GM19395 (cell line): Measurements from ENCODE around the gene CA5A.
"Not testable (repeated sequence)": the region's sequence is repeated elsewhere in the genome, so short reads cannot be mapped to it uniquely, and the experiment has no call there.

ENCODE experiments used
- ATAC-seq: cut with Tn5 transposase; IDR thresholded peaks from one replicate; pipeline ENCODE4 v1.9.1; 2021; ENCODE audit warnings: mild to moderate bottlenecking, moderate library complexity; ENCODE audit not compliant: unreplicated experiment

The CA5A gene

DNA sequence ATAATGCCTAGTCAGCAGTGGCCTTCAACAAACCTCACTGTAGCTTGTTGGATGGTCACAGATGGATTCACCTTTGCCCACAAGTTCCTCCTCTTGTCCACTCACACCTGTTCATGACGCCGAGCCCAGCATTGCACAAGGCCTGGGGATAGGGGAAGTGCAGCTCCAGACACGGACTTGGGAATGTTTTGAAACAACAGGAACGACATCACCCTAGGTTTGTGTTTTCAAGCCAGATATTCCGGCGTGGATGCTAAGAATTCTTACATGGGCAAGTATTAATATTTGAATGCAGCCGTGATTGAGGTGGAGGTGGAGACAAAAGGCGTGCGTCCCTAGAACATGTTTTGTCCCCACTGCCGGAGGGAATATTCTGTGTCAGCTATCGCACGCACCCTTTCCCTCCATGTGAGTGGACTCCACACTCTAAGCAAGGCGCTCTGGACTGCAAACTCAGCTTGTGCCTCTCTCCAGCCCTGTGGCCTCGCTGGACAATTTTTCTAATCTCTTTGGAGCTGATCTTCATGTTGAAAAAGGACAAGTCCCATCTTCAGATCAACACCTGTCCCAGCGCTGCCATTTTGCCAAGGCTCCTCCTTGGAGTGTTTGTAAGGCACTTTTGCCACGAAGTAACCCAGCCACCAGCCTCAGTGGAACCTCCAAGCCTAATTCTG is 12.9 kb upstream of the CA5A start:
- no peak for ATAC-seq

DNA sequence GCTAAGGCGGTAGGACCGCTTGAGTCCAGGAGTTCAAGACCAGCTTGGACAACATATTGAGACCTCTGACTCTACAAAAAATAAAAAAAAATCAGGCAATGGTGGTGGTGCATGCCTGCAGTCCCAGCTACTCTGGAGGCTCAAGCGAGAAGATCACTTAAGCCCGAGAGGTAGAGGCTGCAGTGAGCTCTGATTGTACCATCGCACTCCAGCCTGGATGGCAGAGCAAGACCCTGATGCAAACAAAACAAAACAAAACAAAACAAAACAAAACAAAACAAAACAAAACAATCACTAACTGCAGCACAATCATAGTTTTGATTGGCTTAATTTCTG is 12.4 kb upstream of the CA5A start:
- ATAC-seq: no peak

DNA sequence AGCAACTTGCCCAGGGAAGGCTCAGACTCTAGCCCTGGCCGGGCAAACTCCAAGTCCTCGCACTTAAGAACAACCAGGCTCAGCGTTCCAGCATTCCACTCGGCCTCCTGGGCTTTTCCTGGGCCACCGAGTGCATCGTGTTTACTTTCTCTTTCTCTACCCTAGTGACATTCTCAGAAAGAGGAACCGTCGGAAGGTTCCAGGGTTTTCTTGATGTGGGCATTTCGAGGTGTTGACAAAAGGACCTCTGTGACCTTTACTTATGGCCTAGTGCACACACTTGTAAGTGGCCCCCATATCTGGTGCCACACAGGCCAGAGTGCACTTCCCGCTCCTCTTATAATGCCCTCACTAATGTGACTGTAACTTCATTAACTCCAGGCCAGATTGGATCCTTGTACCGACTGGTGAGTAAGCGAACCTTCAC is 11.8 kb upstream of the CA5A start:
- no peak for ATAC-seq

DNA sequence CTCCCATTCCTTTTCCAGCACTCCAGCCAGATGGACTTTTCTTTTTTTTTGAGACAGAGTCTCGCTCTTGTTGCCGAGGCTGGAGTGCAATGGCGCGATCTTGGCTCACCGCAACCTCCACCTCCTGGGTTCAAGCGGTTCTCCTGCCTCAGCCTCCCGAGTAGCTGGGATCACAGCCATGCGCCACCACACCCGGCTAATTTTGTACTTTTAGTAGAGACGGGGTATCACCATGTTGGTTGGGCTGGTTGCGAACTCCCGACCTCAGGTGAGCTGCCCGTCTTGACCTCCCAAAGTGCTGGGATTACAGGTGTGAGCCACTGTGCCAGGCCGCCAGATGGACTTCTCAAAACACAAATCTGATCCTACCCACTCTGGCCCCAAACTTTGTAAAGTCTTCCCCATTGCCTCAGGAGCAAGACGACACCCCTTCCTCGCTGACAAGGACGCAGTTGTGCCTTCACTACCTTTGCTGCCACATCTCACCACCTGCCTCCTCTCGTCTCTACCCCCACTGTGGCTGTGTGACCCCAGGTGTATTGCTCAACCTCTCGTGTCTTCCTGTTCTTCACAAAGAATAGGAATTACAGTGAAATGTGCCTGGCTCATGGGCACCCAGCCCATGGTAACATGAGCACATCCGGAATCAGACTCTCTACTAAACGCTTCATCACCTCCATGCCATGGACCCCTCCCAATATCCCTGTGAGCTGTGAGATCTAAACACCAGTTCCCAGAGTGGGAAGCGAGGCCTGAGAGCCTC is 11.2 kb upstream of the CA5A start:
- ATAC-seq: no peak

DNA sequence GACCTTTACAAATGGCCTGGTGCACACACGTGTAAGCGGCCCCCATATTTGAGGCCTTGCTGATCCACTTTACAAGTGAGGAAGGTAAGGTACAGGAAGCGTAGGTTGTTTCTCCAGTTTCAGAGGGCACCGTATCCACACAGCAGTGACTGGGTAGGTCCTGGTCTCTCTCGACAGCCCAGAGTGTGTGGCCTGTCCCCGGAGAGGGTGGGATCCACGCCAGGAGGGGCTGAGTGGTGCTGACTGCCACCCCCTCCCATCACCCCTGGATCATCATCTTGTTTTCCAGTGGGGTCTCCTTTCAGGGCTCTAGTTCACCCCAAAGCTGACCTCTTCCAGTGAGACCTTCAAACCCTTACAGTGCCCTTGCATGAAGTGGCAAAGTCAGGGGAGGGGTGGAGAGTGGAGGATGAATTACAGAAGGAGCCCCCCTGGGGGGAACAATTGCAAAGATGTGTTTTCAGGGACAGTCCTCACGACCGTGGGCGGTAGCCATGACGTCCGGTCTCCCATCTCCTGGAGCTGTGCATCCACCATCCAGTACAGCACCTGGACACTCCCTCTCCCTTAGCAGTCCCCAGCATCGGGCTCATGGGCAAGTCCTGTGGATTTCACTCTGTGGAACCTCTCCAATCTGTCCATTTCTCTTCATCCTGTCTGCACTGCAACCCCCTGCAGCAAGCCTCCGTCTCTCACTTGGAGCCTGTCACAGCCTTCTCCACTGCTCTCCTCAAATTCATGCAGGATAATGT is 10.4 kb upstream of the CA5A start:
- ATAC-seq: no peak

DNA sequence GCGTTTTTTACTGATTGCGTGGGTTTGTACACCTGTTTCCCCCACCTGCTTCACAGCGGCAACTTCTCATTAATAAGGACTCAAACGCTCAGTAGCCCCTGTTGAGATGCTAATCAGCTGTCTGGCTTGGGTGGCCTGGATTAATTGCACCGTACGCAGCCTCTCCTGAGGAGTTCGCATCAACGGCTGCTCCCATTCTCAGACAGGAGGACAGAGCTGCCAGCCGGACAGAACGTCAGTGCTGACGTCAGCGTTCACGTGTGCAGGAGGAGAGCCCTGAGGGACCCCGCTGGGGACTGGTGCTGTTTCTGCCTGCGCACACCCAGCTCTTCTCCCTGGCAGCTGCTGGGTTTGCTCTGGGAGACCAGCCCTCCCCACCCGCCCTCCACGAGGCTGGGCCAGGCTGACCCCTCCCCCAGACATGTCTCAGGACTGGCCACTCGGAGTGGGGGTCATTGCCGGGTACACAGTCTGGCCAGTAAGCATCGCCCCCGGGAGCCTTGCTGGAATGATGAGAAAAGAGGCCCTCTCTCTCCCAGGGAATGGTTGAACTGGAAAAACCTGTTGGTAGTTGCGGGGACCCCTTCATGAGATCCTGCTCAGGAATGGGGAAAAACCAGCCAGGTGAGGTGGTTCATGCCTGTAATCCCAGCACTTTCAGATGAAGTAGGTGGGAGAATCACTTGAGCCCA is 9.2 kb upstream of the CA5A start:
- no peak for ATAC-seq

DNA sequence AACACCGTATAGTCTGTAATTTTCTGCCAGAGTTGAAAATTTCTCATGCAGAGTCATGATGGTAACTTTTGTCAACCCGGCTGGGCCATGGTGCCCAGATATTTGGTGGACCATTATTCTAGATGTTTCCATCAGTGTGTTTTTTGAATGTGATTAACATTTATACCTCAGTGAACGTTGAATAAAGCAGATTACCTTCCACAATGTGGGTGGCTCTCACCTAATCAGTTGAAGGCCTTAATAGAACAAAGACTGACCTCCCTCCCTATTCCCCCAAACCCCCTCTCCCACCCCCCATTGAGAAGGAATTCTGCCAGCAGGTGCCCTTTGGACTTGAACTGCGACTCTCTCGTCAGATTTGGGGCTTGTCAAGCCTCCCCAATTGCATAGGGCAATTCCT is 6.4 kb upstream of the CA5A start:
- no peak for ATAC-seq

DNA sequence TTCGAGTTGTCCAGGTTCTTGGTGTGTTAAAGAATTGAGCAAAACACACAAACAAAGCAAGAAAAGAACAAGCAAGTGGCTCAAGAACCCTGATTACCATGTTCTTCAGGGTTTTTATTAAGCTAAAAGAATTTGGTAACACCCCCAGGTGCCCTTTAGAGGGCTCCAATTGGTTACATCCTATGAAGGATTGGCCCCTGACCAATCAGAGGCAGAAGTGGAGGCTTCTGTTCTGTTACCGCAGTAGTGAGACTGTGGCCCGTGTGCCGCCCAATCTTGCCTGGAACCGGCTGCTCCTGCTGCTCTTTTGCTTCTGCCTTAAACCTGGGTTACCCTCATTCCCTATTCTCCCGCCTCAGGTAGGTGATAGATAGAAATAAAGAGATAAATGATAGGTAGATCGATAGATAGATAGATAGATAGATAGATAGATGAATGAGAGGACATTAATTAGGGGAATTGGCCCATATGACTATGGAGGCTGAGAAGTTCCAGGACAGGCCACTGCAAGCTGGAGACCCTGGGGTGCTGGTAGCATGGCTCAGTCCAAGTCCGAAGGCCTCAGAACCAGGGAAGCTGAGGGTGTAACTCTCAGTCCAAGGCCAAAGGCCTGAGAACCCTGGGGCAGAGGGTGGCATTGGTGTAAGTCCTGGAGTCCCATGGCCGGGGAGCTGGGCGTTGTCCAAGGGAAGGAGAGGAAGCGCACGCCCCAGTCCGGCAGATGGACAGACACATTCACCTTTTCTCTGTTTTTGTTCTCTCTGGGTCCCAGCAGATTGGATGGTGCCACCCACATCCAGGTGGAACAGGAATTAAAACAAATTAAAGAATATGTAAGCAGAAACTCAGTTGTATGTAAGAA is 3.5 kb upstream of the CA5A start:
- ATAC-seq: no peak

DNA sequence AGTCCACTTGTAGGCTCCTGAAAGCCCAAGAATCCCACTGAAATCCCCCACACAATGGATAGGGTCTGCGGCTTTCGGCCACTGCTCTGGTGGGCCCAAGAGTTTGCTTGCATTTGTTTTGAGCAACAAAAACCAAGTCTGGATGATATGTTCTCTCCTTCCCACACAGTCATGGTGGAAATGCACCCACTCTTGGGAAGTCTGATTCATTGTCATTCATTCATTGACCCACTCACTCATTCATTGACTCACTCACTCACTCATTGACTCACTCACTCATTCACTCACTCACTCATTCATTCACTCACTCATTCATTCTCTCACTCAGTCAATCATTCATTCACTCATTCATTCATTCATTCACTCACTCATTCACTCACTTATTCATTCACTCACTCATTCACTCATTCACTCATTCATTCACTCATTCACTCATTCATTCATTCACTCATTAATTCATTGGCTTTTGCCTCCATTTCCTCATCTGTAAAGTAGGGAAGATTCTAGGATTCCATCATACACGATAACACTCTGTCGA is 2.2 kb upstream of the CA5A start:
- ATAC-seq: no peak

DNA sequence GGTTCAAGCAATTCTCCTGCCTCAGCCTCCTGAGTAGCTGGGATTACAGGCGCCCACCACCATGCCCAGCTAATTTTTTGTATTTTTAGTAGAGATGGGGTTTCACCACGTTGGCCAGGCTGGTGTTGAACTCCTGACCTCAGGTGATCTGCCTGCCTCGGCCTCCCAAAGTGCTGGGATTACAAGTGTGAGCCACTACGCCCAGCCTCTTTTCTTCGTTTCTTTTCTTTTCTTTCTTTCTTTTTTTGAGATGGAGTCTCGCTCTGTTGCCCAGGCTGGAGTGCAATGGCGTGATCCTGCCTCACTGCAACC is 858 bp upstream of the CA5A start:
- not testable (repeated sequence) for ATAC-seq

DNA sequence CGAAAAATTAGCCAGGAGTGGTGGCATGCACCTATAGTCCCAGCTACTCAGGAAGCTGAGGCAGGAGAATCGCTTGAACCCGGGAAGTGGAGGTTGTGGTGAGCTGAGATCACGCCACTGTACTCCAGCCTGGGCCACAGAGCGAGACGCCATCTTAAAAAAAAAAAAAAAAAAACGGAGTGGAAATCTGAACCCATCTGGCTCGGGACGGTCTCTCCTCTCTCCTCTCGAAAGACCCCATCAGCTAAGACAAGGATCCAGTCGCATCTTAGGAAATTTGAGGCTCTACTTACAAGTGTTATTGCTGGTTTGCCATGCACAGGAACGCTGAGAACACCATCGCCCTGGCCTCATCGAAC is 334 bp downstream of the CA5A start:
- ATAC-seq: not testable (repeated sequence)

DNA sequence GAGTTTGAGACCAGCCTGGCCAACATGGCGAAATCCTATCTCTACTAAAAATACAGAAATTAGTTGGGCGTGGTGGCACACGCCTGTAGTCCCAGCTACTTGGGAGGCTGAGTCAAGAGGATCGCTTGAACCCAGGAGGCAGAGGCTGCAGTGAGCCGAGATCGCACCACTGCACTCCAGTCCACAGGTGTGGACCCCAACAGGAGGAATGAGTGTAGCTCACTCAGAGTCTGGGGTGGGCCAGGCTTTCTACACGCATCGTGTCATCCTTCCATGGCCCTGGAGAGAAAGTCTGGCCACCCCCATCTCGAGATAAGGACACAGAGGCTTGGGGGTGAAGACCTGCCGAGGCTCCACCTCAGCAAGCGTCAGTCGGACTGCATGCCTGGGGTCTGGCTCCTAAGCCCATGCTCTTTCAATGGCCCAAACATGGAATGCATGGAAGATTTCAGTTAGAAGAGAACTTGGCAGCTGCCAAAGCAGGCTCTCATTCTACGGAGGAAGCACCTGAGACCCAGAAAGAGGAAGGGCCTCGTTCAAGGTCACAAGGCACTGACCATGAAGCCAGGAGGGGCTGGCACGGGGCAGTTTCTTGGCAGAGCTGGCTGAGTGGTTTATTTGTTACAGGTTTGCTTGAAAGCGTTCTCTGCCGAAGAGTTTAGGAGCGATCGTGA is 1.4 kb downstream of the CA5A start:
- not testable (repeated sequence) for ATAC-seq

DNA sequence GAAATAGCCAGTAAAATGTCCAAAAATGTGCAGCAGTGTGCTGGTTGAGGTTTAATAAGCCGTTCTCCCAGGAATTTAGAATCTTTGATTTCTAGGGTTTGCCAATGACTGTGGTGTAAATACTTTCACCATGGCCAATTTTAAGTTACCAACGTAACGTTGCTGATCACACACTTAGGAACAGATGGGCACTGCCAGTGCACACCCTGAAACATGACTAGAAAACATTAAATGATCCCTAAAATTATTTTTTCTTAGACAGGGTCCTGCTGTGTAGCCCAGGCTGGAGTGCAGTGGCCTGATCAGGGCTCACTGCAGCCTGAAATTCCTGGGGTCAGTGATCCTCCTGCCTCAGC is 3.2 kb downstream of the CA5A start:
- ATAC-seq: no peak

DNA sequence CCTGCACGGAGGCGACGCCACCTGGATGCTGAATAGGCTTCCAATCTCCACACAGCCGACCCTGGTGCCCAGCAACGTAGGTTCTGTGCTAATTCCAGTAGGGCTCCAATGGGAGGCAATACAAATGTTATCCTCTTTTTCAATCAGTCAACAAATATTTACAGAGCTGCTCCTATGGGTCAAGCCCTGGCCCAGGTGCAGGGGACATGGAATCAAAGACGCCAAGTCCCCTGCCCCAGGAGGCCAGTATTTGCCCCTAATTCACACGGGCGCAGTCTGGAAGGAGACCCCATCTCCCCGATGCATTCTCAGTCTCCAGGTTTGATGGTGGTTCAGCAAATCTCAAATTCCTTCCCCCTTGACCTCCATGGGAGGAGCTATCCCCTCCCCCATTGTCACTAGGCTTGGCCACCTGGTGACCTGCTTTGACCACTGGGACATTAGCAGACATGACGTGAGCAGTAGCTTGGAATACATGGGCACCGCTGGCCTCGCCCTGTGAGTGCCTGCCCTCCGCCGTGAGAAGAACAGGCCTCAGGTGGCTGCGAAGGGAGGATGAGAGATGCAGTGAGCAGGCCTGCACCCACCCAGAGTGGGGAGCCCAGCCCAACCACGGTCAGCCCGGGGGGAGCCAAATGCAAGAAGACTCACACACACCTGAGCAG is 3.7 kb downstream of the CA5A start:
- ATAC-seq: not testable (repeated sequence)

DNA sequence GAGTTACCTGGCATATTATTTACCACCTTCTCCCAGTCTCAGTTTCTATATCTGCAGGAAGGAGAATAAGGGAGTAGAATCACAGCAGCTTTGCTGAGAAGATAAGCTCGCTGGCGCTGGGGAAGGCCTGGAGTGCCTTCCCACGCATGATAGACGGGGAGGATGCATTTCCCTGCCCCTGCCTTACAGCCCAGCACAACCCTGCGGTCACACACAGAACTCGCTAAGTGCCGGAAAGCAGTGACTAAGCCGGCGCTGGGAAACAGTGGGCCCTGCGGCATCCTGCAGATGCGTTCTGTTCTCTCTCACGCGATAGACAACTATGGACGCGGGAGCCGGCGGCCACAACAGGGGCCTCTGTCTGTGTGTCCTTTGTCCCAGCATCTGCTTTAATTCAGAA is 4.8 kb downstream of the CA5A start:
- no peak for ATAC-seq

DNA sequence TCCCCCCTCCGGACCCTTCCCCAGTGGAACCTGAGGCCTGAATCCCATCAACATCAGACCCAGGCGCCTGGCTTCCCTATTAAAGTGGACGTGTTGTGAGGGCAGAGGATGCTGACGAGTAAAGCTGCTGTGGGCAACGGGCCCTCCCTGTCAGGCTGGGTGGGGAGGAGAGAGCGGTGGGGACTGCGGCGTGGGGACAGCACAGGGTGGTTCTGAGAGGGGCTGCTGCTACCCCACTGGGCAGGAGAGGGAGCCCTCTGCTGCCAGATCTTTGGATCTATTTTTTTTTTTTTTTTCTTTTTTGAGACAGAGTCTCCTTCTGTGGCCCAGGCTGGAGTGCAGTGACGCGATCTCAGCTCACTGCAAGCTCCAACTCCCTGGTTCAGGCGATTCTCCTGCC is 5.9 kb downstream of the CA5A start:
- no peak for ATAC-seq

DNA sequence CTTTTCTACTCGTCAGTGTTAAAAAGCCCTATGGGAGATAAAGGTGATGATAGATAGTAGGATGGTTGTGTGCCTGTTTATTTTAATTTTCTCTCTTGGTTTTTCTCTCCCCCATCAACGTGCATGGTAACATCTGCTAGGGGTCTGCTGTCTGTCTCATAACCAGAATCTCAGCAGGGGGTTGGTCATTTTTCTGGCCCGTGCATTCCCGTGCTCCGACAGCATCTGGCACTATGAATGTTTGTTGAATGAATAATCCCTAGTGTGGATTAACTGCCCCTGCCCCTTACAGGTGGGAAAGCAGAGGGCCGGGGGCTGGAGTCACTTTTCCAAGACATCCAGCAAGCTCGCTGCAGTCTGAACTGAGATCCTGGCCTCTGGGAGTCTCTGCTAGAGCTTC is 6.3 kb downstream of the CA5A start:
- ATAC-seq: no peak

DNA sequence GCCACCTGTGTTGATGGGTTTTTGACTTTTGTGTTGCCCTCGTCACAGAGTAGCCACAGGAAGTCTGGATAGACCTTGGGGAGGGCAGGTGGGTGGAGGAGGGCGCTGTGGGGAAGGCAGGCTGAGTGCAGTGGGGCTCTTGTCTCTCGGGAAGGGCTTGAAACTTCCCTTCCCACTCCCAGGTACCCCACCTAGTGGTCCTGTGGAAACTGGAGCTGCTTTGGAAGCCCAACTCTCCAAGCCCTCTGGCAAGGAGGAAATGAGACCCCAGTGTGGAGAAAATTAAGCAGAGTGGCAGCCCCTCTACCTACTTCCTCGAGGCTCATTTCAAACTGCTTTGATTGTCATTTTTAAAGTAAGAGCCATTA is 9.2 kb downstream of the CA5A start:
- ATAC-seq: no peak
